ENCODE data around the gene ZIM2.
"Not testable (repeated sequence)": the region's sequence is repeated elsewhere in the genome, so short reads cannot be mapped to it uniquely, and the experiment has no call there.

Gene ZIM2

DNA sequence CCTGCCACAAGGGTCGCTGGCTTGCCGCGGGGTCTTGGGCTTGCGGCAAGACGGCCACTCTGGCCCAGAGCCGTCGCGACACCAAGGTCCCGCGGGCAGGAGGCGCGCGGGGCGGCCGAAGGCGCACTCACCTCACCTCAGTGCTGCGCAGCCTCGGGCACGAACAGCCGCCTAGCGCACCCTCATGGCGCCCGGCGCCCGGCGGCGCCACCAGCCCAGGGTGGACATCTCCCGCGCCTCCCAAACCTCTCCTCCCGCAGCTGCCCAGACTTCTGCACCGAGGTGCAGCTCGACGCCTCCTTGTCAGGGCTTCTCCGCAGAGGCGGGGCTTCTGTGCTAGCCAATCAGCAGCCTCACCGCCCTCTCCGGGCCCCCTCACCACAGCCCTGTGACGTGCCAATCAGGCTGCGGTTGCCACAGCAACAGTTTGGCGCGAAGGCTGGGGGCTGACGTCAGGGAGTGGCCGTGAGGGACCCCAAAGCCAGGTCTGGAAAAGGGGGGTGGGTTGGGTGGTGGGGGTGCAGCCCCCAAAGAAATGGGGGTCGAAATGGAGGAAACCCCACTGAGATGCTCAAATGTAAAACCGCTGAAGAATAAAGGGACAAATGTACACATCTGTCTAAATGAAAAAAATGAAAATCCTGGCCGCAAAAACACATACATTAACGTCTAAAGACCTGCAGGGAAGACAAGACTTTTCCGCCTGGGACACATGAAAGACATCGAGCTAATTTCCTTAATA lies at the start of gene ZIM2, which contains the start of gene PEG3:
ZIM2 (minus strand) TSS at position 276 of the 742 bp plus-strand sequence. CDS start 16,449 bp downstream, outside the sequence.
PEG3 (minus strand) TSS at position 276 of the 742 bp plus-strand sequence. CDS start 16,071 bp downstream, outside the sequence.
- no peak for DNase-seq (ENCODE audit: low spot score)

GRCh38 chr19:56885173-56885985 lies 44.9 kb upstream of the ZIM2 start:
- DNase-seq (ENCODE audit: low spot score): no peak

DNA sequence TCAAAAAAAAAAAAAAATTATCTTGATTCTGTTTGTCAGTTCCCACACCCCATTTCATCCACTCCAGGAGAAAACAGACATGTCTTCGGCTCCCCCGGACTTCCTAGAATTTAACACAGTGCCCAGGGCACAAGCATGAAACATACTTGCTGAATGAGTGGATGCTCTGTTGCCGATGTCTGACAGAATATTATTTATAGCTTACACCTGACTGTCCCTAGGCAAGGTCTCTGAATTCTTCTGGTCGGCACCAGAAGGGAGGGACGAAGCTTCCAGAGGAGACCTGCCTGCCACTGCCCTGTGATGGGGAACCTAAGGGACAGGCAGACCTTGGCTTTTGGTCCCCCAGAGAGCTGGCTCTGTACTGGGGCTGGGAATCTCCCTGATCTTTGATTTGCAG lies 43.9 kb upstream of the ZIM2 start:
- DNase-seq (ENCODE audit: low spot score): no peak

- no peak for DNase-seq (ENCODE audit: low spot score)
Observed at GRCh38 chr19:56880592-56881190, 40.2 kb upstream of the ZIM2 start.

GRCh38 chr19:56877069-56877715 lies 36.7 kb upstream of the ZIM2 start:
- no peak for DNase-seq (ENCODE audit: low spot score)

DNA sequence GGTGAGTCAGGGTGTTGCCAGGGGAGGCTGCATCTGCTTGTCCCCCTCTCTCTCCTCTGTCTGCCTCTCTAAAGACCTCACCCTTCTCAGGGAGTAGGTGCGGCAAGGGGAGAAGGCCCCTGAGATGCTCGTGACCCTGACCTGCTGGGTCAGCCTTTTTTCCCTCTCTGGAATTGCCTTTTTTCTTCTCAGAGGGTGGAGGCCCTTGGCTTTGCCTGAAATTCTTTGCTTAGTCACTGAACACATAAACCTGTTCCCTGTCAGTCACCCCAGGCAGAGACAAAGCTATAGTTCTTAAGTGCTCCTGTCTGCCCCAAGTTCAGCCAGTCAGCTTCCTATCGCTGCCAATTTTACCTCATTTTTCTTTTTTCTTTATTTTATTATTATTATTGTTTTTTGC lies 35.2 kb upstream of the ZIM2 start:
- no peak for DNase-seq (ENCODE audit: low spot score)

- DNase-seq (ENCODE audit: low spot score): no peak
Observed at GRCh38 chr19:56874530-56874929, 34.0 kb upstream of the ZIM2 start.

GRCh38 chr19:56873493-56873892 lies 33.0 kb upstream of the ZIM2 start:
- no peak for DNase-seq (ENCODE audit: low spot score)

- DNase-seq (ENCODE audit: low spot score): no peak
Observed at GRCh38 chr19:56869886-56870285, 29.4 kb upstream of the ZIM2 start.

- no peak for DNase-seq (ENCODE audit: low spot score)
Observed at GRCh38 chr19:56868446-56868845, 27.9 kb upstream of the ZIM2 start.

DNA sequence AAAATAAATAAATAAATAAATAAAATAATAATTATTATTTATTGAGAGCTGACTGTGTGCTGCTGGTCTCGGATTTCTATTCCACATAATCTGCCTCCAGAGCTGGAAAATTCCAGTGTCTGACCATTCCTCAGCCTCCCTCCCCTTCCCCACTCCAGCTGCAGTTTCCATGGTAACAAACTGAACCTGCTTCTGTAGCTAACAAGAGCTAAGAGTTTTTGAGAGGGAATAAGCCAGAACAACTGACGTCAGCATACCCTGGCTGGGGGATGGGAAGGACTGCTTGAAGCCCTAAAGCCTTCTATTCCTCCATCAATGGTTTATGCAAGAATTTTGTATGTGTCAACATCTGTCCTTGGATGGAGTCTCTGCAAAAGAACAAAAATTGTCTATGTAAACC lies 26.0 kb upstream of the ZIM2 start:
- no peak for DNase-seq (ENCODE audit: low spot score)

- DNase-seq (ENCODE audit: low spot score): no peak
Observed at GRCh38 chr19:56864443-56865125, 24.1 kb upstream of the ZIM2 start.

DNA sequence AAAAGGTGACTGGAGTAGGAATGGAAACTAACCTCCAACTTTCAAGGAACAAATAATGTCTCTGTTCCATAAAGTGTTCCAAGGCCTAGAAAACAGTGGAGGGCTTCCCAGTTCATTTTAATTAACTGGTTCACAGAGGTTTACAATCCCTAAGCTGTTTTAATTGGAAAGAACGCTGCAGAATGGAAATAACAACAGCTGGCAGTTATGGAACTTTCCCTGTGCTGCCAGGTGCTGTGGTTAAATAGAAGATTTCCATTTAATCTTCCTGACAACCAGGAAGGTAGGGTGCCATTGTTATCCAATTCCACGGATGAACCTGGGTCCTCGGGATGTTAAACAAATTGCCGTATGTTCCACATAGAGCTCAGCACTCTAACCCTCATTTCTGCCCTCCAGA lies 22.2 kb upstream of the ZIM2 start:
- no peak for DNase-seq (ENCODE audit: low spot score)

DNA sequence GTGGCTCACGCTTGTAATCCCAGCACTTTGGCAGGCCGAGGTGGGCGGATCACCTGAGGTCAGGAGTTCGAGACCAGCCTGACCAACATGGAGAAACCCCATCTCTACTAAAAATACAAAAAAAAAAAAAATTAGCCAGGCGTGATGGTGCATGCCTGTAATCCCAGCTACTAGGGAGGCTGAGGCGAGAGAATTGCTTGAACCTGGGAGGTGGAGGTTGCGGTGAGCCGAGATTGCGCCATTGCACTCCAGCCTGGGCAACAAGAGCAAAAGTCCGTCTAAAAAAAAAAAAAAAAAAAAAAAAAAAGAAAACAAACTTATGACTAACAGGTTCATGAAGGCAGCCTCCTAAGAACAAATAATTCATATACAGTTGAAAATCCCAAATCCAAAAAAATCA lies 19.9 kb upstream of the ZIM2 start:
- DNase-seq (ENCODE audit: low spot score): not testable (repeated sequence)

GRCh38 chr19:56858026-56858425 lies 17.5 kb upstream of the ZIM2 start:
- no peak for DNase-seq (ENCODE audit: low spot score)

DNA sequence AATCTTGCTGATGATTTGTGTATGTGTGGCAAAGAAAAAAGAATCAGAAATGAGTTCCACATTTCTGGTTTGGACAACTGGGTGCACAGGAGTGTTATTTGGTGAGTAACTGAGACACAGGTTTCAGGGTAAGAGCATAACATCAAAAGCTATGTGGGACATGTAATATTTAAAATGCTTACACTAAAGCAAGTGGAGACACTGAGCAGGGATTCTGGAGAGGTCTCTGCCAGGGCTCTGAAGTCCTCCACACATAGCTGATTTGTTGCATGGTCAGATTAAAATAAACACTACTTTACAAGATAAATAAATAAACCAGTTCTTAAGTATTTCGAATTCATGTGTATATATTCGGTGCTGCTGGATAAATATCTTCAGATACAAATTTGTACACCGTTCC lies 16.3 kb upstream of the ZIM2 start:
- DNase-seq (ENCODE audit: low spot score): no peak

DNA sequence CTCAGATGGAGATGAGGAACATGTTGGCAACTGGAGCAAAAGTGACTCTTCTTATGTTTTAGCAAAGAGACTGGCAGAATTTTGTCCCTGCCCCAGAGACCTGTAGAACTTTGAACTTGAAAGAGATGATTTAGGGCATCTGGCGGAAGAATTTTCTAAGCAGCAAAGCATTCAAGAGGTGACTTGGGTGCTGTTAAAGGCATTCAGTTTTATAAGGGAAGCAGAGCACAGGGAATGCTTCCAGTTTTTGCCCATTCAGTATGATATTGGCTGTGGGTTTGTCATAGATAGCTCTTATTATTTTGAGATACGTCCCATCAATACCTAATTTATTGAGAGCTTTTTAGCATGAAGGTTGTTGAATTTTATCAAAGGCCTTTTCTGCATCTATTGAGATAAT lies 11.8 kb upstream of the ZIM2 start:
- DNase-seq (ENCODE audit: low spot score): not testable (repeated sequence)

- DNase-seq (ENCODE audit: low spot score): no peak
Observed at GRCh38 chr19:56848166-56848565, 7.6 kb upstream of the ZIM2 start.

- DNase-seq (ENCODE audit: low spot score): no peak
Observed at GRCh38 chr19:56842412-56842811, 1.9 kb upstream of the ZIM2 start.

DNA sequence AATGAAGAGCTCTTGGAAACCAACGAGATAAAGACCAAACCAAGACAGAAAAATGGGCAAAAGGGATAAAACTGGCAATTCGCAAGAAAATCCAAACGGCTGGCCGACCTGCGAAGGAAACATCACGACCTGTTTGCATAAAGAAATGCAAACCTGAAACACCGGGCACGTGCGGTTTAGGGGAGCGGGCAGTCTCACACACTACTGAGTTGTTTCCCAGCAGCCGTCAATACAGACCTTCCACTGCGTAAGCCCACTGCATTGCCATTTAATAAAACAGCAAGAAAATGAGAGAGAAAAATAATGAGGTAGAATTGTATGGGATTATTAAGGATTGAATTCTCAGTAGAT lies 642 bp upstream of the ZIM2 start:
- no peak for DNase-seq (ENCODE audit: low spot score)

- DNase-seq (ENCODE audit: low spot score): no peak
Observed at GRCh38 chr19:56839652-56840450, 675 bp downstream of the ZIM2 start.

All from COLO829 (cell line).